ENCODE data around the gene EVI5. TPM values are rescaled to one million over a fixed set of nuclear protein-coding genes. Genes with fewer than 3 reads are reported as not detected.
"Not testable (repeated sequence)": the region's sequence is repeated elsewhere in the genome, so short reads cannot be mapped to it uniquely, and the experiment has no call there.

The EVI5 gene
- total RNA-seq, 1 donor from 2014 or later, result 17.4 TPM

GRCh38 chr1:92778376-92778775, 6.5 kb downstream of the EVI5 start:
- Histone ChIP-seq H3K27me3 (ENCODE audit: control insufficient read depth, insufficient read depth, low read length) (no peaks in the 10 kb centered on the region), H3K4me3 (ENCODE audit: low read depth, low read length) (no peak overlapping the region), H3K36me3 (ENCODE audit: control insufficient read depth, insufficient read depth, low read length) (no peaks in the 10 kb centered on the region)
- TF ChIP-seq CTCF (IDR thresholded peaks at IDR 0.05; ENCODE audit: insufficient read depth, low read length, poor library complexity, severe bottlenecking), result no peak
- no peak for DNase-seq (ENCODE audit: low read depth)

GRCh38 chr1:92774407-92774806, 10.5 kb downstream of the EVI5 start:
- no peak for TF ChIP-seq CTCF (IDR thresholded peaks at IDR 0.05; ENCODE audit: insufficient read depth, low read length, poor library complexity, severe bottlenecking)
- Histone ChIP-seq H3K4me3 (ENCODE audit: low read depth, low read length) (no peak overlapping the region), H3K36me3 (ENCODE audit: control insufficient read depth, insufficient read depth, low read length) (no peaks in the 10 kb centered on the region), H3K27me3 (ENCODE audit: control insufficient read depth, insufficient read depth, low read length) (no peaks in the 10 kb centered on the region)
- no peak for DNase-seq (ENCODE audit: low read depth)

GRCh38 chr1:92773749-92774148, 11.2 kb downstream of the EVI5 start:
- H3K36me3 ChIP-seq (ENCODE audit: control insufficient read depth, insufficient read depth, low read length); H3K4me3 ChIP-seq (ENCODE audit: low read depth, low read length); DNase-seq (ENCODE audit: low read depth): not testable (repeated sequence)

GRCh38 chr1:92769856-92770255, 15.1 kb downstream of the EVI5 start:
- TF ChIP-seq CTCF (IDR thresholded peaks at IDR 0.05; ENCODE audit: insufficient read depth, low read length, poor library complexity, severe bottlenecking), result no peak
- Histone ChIP-seq H3K27me3 (ENCODE audit: control insufficient read depth, insufficient read depth, low read length) (no peaks in the 10 kb centered on the region), H3K4me3 (ENCODE audit: low read depth, low read length) (no peak overlapping the region), H3K36me3 (ENCODE audit: control insufficient read depth, insufficient read depth, low read length) (no peaks in the 10 kb centered on the region)
- DNase-seq (ENCODE audit: low read depth), result no peak

More at GRCh38 chr1:92773749-92774148, 11.2 kb downstream of the EVI5 start:
- H3K27me3 ChIP-seq (ENCODE audit: control insufficient read depth, insufficient read depth, low read length), result not testable (repeated sequence)

GRCh38 chr1:92768915-92769314, 16.0 kb downstream of the EVI5 start:
- TF ChIP-seq CTCF (IDR thresholded peaks at IDR 0.05; ENCODE audit: insufficient read depth, low read length, poor library complexity, severe bottlenecking), result no peak
- no peaks in the 10 kb centered on the region for H3K27me3 ChIP-seq (ENCODE audit: control insufficient read depth, insufficient read depth, low read length)
- H3K4me3 ChIP-seq (ENCODE audit: low read depth, low read length), result no peak overlapping the region
- no peak for DNase-seq (ENCODE audit: low read depth)
- no peaks in the 10 kb centered on the region for H3K36me3 ChIP-seq (ENCODE audit: control insufficient read depth, insufficient read depth, low read length)

GRCh38 chr1:92768296-92768695, 16.6 kb downstream of the EVI5 start:
- TF ChIP-seq CTCF (IDR thresholded peaks at IDR 0.05; ENCODE audit: insufficient read depth, low read length, poor library complexity, severe bottlenecking), result no peak
- H3K4me3 ChIP-seq (ENCODE audit: low read depth, low read length), result no peak overlapping the region
- DNase-seq (ENCODE audit: low read depth), result no peak

More at GRCh38 chr1:92768296-92768695, 16.6 kb downstream of the EVI5 start:
- Histone ChIP-seq H3K27me3 (ENCODE audit: control insufficient read depth, insufficient read depth, low read length) (no peaks in the 10 kb centered on the region), H3K36me3 (ENCODE audit: control insufficient read depth, insufficient read depth, low read length) (no peaks in the 10 kb centered on the region)
